Fibroblast of the aortic adventitia (primary cell): Measurements from ENCODE around the gene MRPL39. TPM values are rescaled to one million over a fixed set of nuclear protein-coding genes. Genes with fewer than 3 reads are reported as not detected.

Experiments used
- DNase-seq: peaks from one replicate; pipeline ENCODE4 v3.0.0-alpha.2; 2010; ENCODE audit warnings: low read depth
- H3K4me3 ChIP-seq: 2 replicates; pipeline ENCODE4 v1.5.1; 2011; ENCODE audit warnings: low read depth, mild to moderate bottlenecking, control low read depth, low read length, moderate library complexity
- CTCF ChIP-seq: IDR thresholded peaks from 2 replicates; pipeline ENCODE4 v1.5.1; 2011; ENCODE audit warnings: mild to moderate bottlenecking, low read length, control low read depth, inconsistent platforms; ENCODE audit not compliant: insufficient read depth
- total RNA-seq: library from RNA; depleted of rRNA; stranded (reverse); fragments of >200 nt; gene quantifications from 2 replicates; pipeline ENCODE4 v1.2.3, GENCODE V29; 2012; ENCODE audit warnings: low replicate concordance

Gene MRPL39
- total RNA-seq, 1 donor, result 36.1 TPM

DNA sequence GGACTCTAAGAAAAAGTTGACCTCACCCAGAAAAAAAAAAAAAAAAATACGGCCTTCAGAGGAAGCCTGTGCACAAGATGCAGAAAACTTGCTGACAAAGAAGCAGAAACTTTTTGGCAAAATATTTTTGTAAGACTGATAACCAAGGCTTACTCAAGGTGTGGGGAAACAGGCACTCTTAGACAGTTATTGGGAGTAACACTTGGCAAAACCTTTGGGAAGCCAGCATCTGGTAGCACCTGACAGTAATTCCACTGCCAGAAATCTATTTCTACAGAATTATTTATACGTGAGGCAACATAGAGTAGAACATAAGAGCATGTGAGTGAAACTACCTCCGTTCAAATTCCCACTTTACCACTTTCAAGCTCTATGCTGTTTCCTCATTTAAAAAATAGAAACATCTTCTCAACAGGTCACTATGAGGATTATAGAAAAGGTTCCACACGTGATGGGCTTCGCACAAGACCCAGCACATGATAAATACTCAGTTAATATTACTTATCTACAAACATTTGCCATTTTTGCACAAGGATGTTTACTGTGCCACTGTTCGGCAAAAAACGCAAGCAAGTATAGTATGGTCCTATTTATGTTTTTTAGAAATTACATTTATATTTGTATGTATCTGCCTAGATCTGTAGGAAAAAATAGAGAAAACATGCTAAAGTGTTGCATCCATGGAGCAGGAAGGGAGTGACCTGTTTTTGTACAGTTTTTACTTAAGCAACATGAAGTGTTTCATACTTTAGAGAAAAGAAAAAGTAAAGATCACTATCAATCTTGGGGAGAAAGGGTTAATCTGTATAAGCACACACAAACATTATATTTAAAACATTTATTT is 22.2 kb downstream of the MRPL39 start:
- DNase-seq, result no peak
- H3K4me3 ChIP-seq, result no peak overlapping the region
- TF ChIP-seq CTCF, result no peak

DNA sequence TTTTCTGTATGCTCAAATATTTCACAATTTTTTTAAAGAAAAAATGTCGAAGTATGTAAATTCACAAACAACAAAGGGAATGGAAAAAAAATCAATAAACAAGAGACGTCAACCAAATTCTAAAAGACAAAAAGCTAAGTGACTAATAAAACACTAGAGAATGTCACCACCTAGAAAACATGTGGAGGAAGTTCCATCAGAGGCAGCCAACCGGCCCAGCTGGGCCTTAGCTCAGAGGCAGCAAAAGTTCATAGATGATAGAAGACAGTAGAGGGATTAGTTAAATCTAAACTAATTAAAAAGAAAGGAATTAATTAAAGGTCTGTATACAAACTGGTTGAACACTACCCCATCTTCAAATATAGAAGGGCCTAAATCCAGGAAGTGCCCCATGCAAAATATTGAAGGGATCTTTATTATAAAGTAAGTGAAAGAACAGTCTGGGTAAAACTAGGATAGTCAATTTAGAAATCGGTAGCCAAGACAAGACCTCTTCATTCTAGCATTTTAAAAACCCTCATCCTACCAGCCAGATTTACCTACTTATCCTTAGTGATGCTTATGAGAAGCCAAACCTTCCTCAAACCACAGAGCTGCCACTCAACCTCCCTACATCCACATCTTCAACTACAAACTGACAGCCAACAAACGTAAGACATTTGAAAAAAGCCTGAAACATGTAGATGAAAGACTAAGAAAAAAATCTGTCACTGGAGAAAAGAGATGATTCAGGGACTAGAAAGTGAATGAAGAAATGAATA is 23.7 kb downstream of the MRPL39 start:
- TF ChIP-seq CTCF, result no peak
- no peak for DNase-seq
- H3K4me3 ChIP-seq, result no peak overlapping the region

GRCh38 chr21:25582888-25583287 is 24.4 kb downstream of the MRPL39 start:
- TF ChIP-seq CTCF, result no peak
- DNase-seq, result no peak
- no peak overlapping the region for H3K4me3 ChIP-seq

GRCh38 chr21:25582164-25582790 is 25.0 kb downstream of the MRPL39 start:
- DNase-seq, result no peak
- no peak overlapping the region for H3K4me3 ChIP-seq
- no peak for TF ChIP-seq CTCF

DNA sequence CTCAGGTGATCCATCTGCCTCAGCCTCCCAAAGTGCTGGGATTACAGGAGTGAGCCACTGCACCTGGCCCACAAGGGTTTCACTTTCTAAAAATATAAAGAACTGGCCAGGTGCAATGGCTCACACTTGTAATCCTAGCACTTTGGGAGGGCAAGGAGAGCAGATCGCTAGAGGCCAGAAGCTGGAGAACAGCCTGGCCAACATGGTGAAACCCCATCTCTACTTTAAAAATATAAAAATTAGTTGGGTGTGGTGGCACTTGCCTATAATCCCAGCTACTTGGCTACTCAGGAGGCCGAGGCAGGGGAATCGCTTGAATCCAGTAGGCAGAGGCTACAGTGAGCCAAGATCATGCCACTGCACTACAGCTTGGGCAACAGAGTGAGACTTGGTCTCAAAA is 25.7 kb downstream of the MRPL39 start:
- no peak for TF ChIP-seq CTCF
- no peak for DNase-seq
- no peak overlapping the region for H3K4me3 ChIP-seq

GRCh38 chr21:25580912-25581260 is 26.4 kb downstream of the MRPL39 start:
- DNase-seq, result no peak
- no peak overlapping the region for H3K4me3 ChIP-seq
- no peak for TF ChIP-seq CTCF
